ENCODE measurements around the gene WIF1. TPM values are rescaled to one million over a fixed set of nuclear protein-coding genes. Genes with fewer than 3 reads are reported as not detected.

WIF1 gene
- not detected in 2 replicates for total RNA-seq (2014; rRNA removed; shearing (Covaris generic); ENCODE audit: low replicate concordance)

GRCh38 chr12:65121049-65121955 lies at the start of gene WIF1:
TSS of gene WIF1 (minus strand) at chr12:65121305. CDS start at chr12:65121191, 114 bp downstream.
- Histone ChIP-seq H3K27me3 (ENCODE audit: low read length) (no peaks in the 10 kb centered on the region), H3K4me3 (ENCODE audit: low read length) (no peak within 1 kb of the TSS), H3K4me2 (ENCODE audit: low read depth, low read length, poor library complexity, severe bottlenecking) (no peak within 1 kb of the TSS), H3K79me2 (ENCODE audit: low read length) (no peaks in the 10 kb centered on the region), H3K36me3 (ENCODE audit: insufficient read depth, low read length) (no peaks in the 10 kb centered on the region), H3K9me2 (replicated peaks; ENCODE audit: insufficient read depth, low read length) (no peaks in the 10 kb centered on the region), H3K9ac (ENCODE audit: low read length) (no peak within 1 kb of the TSS), H3K4me1 (ENCODE audit: low read length) (no peaks in the 10 kb centered on the region; the same call in 1 of the 2 replicates), H2AFZ (ENCODE audit: low read length) (no peak within 1 kb of the TSS), H4K20me1 (ENCODE audit: insufficient read depth, low read depth, low read length) (no peaks in the 10 kb centered on the region), H3K27ac (ENCODE audit: low read length) (no peak within 1 kb of the TSS), H3K9me3 (ENCODE audit: low read length) (no peaks in the 10 kb centered on the region)
- DNase-seq, result no peak

- Histone ChIP-seq H3K36me3 (ENCODE audit: insufficient read depth, low read length) (peaks cover 23% of the 10 kb centered on the region), H3K27me3 (ENCODE audit: low read length) (no peaks in the 10 kb centered on the region), H4K20me1 (ENCODE audit: insufficient read depth, low read depth, low read length) (peaks cover 13% of the 10 kb centered on the region), H3K9me3 (ENCODE audit: low read length) (no peaks in the 10 kb centered on the region), H3K79me2 (ENCODE audit: low read length) (peaks cover 65% of the 10 kb centered on the region), H3K4me2 (ENCODE audit: low read depth, low read length, poor library complexity, severe bottlenecking) (peak overlapping the region; percentile 99), H3K27ac (ENCODE audit: low read length) (no peak overlapping the region), H3K9me2 (replicated peaks; ENCODE audit: insufficient read depth, low read length) (no peaks in the 10 kb centered on the region), H3K4me3 (ENCODE audit: low read length) (peak overlapping the region; percentile 98), H3K4me1 (ENCODE audit: low read length) (peaks cover 48% of the 10 kb centered on the region), H3K9ac (ENCODE audit: low read length) (peak overlapping the region; percentile 98), H2AFZ (ENCODE audit: low read length) (no peak overlapping the region)
- DNase-seq, result peak; percentile 74
Observed at GRCh38 chr12:65170209-65170881, 49.2 kb upstream of the WIF1 start.

GRCh38 chr12:65169320-65170208 lies 48.5 kb upstream of the WIF1 start, which contains the start of gene LEMD3:
TSS of gene LEMD3 (plus strand) at chr12:65169583. CDS start at chr12:65169597, 14 bp downstream.
- peak within 1 kb of the TSS; percentile 98 for H3K9ac ChIP-seq (ENCODE audit: low read length)
- peaks cover 16% of the 10 kb centered on the region for H3K36me3 ChIP-seq (ENCODE audit: insufficient read depth, low read length)
- peak within 1 kb of the TSS; percentile 98 for H3K4me3 ChIP-seq (ENCODE audit: low read length)
- H3K79me2 ChIP-seq (ENCODE audit: low read length), result peaks cover 57% of the 10 kb centered on the region
- peak; percentile 98 for DNase-seq
- peaks cover 13% of the 10 kb centered on the region for H4K20me1 ChIP-seq (ENCODE audit: insufficient read depth, low read depth, low read length)
- H3K9me2 ChIP-seq (replicated peaks; ENCODE audit: insufficient read depth, low read length), result no peaks in the 10 kb centered on the region
- no peaks in the 10 kb centered on the region for H3K9me3 ChIP-seq (ENCODE audit: low read length)
- peak within 1 kb of the TSS; percentile 60 for H3K27ac ChIP-seq (ENCODE audit: low read length)
- peaks cover 44% of the 10 kb centered on the region for H3K4me1 ChIP-seq (ENCODE audit: low read length)
- H3K4me2 ChIP-seq (ENCODE audit: low read depth, low read length, poor library complexity, severe bottlenecking), result peak within 1 kb of the TSS; percentile 99
- peak within 1 kb of the TSS; percentile 99 for H2AFZ ChIP-seq (ENCODE audit: low read length)
- H3K27me3 ChIP-seq (ENCODE audit: low read length), result no peaks in the 10 kb centered on the region

- DNase-seq, result no peak
- Histone ChIP-seq H3K9ac (ENCODE audit: low read length) (peak overlapping the region; percentile 98), H2AFZ (ENCODE audit: low read length) (peak overlapping the region; percentile 99), H3K4me2 (ENCODE audit: low read depth, low read length, poor library complexity, severe bottlenecking) (peak overlapping the region; percentile 99), H3K4me3 (ENCODE audit: low read length) (peak overlapping the region; percentile 98), H3K9me2 (replicated peaks; ENCODE audit: insufficient read depth, low read length) (no peaks in the 10 kb centered on the region), H3K27me3 (ENCODE audit: low read length) (no peaks in the 10 kb centered on the region), H4K20me1 (ENCODE audit: insufficient read depth, low read depth, low read length) (peaks cover 13% of the 10 kb centered on the region), H3K36me3 (ENCODE audit: insufficient read depth, low read length) (peaks cover 9% of the 10 kb centered on the region; the same call in 1 of the 2 replicates), H3K4me1 (ENCODE audit: low read length) (peaks cover 38% of the 10 kb centered on the region), H3K9me3 (ENCODE audit: low read length) (no peaks in the 10 kb centered on the region), H3K27ac (ENCODE audit: low read length) (no peak overlapping the region), H3K79me2 (ENCODE audit: low read length) (peaks cover 49% of the 10 kb centered on the region)
Observed at GRCh38 chr12:65168681-65169319, 47.7 kb upstream of the WIF1 start.

- H2AFZ ChIP-seq (ENCODE audit: low read length), result no peak overlapping the region
- H3K9ac ChIP-seq (ENCODE audit: low read length), result no peak overlapping the region
Observed at GRCh38 chr12:65164774-65165173, 43.7 kb upstream of the WIF1 start.

GRCh38 chr12:65164244-65164643 lies 43.1 kb upstream of the WIF1 start:
- DNase-seq, result no peak
- Histone ChIP-seq H3K9me2 (replicated peaks; ENCODE audit: insufficient read depth, low read length) (no peaks in the 10 kb centered on the region), H4K20me1 (ENCODE audit: insufficient read depth, low read depth, low read length) (no peaks in the 10 kb centered on the region), H3K9ac (ENCODE audit: low read length) (no peak overlapping the region), H3K4me2 (ENCODE audit: low read depth, low read length, poor library complexity, severe bottlenecking) (no peak overlapping the region), H3K27me3 (ENCODE audit: low read length) (no peaks in the 10 kb centered on the region), H3K4me1 (ENCODE audit: low read length) (peaks cover 9% of the 10 kb centered on the region), H3K79me2 (ENCODE audit: low read length) (peaks cover 5% of the 10 kb centered on the region; the same call in 1 of the 2 replicates), H3K36me3 (ENCODE audit: insufficient read depth, low read length) (no peaks in the 10 kb centered on the region), H3K4me3 (ENCODE audit: low read length) (no peak overlapping the region), H3K9me3 (ENCODE audit: low read length) (no peaks in the 10 kb centered on the region), H2AFZ (ENCODE audit: low read length) (no peak overlapping the region), H3K27ac (ENCODE audit: low read length) (no peak overlapping the region)

More at GRCh38 chr12:65164774-65165173, 43.7 kb upstream of the WIF1 start:
- Histone ChIP-seq H3K79me2 (ENCODE audit: low read length) (peaks cover 9% of the 10 kb centered on the region), H4K20me1 (ENCODE audit: insufficient read depth, low read depth, low read length) (no peaks in the 10 kb centered on the region; the same call in 1 of the 2 replicates), H3K4me3 (ENCODE audit: low read length) (no peak overlapping the region), H3K27ac (ENCODE audit: low read length) (no peak overlapping the region), H3K36me3 (ENCODE audit: insufficient read depth, low read length) (no peaks in the 10 kb centered on the region), H3K9me2 (replicated peaks; ENCODE audit: insufficient read depth, low read length) (no peaks in the 10 kb centered on the region), H3K4me1 (ENCODE audit: low read length) (peaks cover 9% of the 10 kb centered on the region), H3K4me2 (ENCODE audit: low read depth, low read length, poor library complexity, severe bottlenecking) (no peak overlapping the region), H3K9me3 (ENCODE audit: low read length) (no peaks in the 10 kb centered on the region), H3K27me3 (ENCODE audit: low read length) (no peaks in the 10 kb centered on the region)
- DNase-seq, result no peak

GRCh38 chr12:65162609-65163008 lies 41.5 kb upstream of the WIF1 start:
- Histone ChIP-seq H3K36me3 (ENCODE audit: insufficient read depth, low read length) (no peaks in the 10 kb centered on the region), H3K9me3 (ENCODE audit: low read length) (no peaks in the 10 kb centered on the region), H3K4me3 (ENCODE audit: low read length) (no peak overlapping the region), H3K4me1 (ENCODE audit: low read length) (no peaks in the 10 kb centered on the region), H3K9ac (ENCODE audit: low read length) (no peak overlapping the region), H3K4me2 (ENCODE audit: low read depth, low read length, poor library complexity, severe bottlenecking) (no peak overlapping the region), H2AFZ (ENCODE audit: low read length) (no peak overlapping the region), H3K27me3 (ENCODE audit: low read length) (no peaks in the 10 kb centered on the region), H4K20me1 (ENCODE audit: insufficient read depth, low read depth, low read length) (no peaks in the 10 kb centered on the region), H3K27ac (ENCODE audit: low read length) (no peak overlapping the region), H3K79me2 (ENCODE audit: low read length) (no peaks in the 10 kb centered on the region), H3K9me2 (replicated peaks; ENCODE audit: insufficient read depth, low read length) (no peaks in the 10 kb centered on the region)
- no peak for DNase-seq
